Measurements from ENCODE around the gene AXL.

DNA sequence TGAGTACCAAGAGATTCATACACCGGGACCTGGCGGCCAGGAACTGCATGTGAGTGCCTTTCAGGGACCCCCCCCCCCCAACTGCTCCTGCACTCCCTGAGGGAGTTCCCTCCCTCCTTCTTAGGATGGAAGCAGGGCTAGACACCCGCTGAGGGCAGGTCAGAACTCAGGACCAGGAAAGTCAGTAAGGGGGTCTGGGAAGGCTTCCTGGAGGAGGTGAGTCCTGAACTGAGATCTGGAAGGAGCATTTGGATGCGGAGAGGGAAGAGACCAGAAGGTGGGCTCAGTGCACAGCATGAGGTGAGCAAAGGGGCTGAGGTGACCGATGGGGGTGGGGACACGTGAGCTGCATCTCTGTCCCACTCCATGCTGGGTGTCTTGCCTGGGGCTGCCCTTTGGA lies 34.6 kb downstream of the AXL start:
- TF ChIP-seq GATA2 (IDR thresholded peaks at IDR 0.05; ENCODE audit: low read depth, low read length) (no peak), GATA3 (IDR thresholded peaks at IDR 0.05; ENCODE audit: low read depth, low read length) (no peak)

All from SH-SY5Y (cell line).